Cortex of kidney (tissue), 1 donor: ENCODE measurements around the gene BFSP1.

Source experiments
- DNase-seq: peaks from one replicate; lab custom pipeline; 2025; lab: John Stamatoyannopoulos, UW

BFSP1 gene

DNA sequence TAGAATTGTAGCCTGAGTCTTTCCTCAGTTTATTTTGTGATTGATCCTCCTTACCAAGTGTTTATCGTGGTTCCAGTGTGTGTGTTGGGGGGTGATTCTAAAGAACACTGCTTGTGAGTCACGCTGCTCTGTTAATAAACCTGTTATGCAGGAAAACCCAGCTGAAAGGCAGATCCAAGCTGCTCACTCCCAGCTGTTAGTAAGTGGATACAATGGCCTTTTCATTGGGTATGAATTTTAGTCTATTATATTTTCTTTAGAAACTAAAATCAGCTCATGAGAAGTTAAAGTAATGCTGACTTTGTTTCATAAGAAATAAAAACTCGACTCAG, 26.5 kb upstream of the BFSP1 start:
- no peak for DNase-seq

DNA sequence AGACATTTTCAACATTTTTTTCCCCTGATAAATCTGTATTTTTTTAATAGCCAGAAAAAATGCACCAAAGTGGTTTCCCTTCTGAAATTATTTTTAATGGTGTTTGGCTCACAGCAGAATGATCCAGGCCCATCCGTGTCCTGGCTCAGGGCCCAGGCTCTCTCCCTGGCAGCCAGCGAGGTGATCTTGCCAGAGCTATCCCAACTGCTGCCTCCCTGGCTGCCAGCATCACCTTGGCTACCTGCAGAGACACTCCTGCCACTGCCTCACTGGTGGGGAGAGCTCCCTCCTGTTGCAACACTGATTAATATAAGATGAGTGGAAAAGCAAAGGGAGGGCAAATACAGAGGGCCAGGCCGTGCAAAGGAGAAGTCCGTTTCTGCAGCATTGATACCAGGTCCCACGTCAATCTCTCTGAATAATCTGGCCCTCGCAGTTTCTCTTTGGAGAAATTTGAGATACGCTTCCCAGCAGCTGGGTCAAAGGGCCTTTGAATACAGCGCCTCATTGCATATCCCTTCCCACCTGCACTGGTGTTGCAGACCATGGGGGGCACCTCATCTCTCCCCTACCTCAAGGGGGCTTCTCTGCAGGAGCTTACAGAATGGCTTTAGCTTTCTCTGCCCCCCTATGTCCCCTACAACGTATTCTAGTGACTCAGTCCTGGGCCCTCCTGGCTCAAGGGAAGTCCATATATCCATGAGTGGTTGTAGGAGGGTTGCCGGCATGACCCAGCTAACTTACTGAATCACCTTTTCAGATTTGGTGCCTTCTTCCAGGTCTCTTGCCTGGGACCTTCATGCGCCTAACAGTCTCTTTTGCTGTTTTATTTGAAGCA, 25.9 kb upstream of the BFSP1 start:
- no peak for DNase-seq

DNA sequence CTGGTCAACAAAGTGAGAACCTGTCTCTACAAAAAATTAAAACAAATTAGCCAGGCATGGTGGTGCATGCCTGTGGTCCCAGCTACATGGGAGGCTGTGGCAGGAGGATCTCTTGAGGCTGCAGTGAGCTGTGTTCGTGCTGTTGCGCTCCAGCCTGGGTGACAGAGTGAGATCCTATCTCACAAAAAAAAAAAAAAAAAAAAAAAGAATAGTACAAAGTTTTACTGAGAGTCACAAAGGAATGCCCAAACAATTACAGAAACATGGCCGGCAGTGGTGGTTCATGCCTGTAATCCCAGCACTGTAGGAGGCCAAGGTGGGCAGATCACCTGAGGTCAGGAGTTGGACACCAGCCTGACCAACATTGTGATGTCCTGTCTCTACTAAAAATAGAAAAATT, 23.9 kb upstream of the BFSP1 start:
- DNase-seq, result no peak

DNA sequence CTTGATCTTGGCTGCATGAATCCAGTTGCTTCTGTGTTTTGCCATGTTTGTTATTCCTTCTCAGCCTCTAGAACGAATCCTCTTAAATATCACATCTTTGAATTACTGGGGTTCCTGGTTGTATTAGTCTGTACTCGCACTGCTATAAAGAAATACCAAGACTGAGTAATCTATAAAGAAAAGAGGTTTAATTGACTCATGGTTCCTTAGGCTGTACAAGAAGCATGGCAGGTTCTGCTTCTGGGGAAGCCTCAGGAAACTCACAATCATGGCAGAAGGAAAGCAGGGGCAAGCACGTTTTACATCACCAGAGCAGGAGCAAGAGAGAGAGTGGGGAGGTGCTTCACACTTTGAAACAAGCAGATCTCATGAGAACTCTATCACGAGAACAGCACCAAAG, 18.0 kb upstream of the BFSP1 start:
- no peak for DNase-seq

DNA sequence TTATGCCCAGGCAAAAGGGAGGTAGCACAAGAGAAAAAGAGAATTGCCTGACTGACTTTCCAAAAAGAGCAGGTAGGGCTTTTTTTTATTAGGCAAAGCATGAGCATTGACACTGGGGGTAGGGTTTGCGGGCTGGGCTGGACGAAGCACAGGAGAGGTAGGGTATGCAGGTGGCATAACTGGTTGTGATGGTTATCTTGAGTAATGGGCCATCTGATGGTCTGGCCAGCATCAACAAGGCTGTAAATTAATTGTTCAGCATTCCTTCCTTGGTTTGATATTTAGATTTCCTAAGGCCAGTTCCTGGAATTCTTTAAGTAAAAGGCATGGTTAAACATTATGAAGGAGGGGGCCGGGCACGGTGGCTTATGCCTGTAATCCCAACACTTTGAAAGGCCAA, 13.9 kb upstream of the BFSP1 start:
- DNase-seq, result no peak

DNA sequence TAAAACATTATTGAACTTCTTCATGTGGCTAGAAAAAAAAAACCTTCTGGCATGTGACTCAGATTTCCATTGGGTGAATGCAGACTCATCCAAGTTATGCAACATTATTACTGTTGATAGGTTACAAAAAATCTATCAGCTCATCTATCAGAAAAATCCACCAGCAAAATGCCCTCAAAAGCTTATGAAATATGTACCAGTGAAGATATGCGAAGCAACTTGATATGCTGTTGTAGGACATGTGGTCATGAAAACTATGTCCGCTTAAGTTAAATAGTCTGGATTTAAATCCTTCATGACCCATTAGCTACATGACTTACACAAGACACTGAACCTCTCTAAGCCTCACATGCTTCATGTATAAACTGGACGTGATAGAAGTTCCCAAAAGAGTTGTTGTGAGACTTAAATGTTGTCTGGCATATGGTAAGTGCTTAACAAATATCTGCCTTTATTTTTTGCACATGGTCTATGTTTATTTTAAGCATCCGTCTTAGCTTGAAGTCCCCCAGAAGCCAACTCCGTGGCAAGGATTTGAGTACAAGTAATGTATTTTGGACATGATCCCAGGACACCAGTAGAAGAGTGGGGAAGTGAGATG, 12.5 kb upstream of the BFSP1 start:
- DNase-seq, result no peak

DNA sequence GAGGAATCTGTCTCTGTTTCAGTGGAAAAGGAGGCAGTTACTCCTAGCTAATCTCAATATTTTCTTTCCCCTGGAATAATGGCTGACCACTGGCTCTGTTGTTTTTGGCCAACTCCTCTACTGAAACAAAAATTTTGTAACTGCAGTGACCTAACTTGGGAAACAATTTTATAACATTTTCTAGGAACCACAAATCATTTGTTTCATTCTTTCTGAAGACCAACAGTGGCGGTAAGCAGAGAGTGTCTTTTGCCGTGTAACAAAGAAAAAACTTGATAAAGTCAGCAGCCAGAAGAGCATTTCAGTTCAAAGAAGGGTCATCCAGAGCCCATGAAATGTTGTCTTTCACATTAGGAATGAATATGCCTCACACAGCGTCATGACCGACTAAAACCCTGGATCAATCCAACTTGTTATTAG, 11.8 kb upstream of the BFSP1 start:
- DNase-seq, result no peak

DNA sequence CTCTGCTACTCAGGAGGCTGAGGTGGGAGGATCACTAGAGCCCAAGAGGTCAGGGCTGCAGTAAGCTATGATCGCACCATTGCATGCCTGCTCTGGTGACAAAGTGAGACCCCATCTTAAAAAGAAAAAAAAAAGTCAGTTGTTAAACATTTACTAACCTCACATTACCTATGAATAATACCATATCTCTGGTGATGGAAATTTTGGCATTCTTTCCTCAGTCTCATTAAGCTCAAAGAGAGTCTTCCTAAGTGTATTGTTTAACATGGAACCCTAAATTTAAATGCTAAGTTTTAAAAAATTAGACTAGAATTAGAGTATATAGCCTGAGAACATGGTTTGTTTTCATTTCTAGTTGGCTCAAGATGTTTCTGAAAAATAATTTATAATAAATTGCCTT, 11.3 kb upstream of the BFSP1 start:
- DNase-seq, result no peak

DNA sequence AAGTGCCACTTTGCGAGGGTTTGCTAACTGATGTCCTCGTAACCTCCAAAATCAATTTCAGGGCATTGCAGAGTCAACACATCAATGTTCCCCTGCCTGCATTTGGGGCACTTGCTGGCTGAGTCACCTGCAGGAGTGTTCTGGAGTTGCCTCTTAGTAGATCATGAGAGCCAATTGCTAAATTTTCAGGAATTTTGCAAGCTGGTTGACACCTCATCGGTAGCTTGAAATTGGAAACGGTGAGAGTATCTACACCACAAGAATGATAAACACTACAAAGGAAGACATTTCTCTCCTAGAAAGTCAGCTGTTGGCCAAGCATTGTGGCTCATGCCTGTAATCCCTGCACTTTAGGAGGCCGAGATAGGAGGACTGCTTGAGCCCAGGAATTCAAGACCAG, 10.8 kb upstream of the BFSP1 start:
- DNase-seq, result no peak

DNA sequence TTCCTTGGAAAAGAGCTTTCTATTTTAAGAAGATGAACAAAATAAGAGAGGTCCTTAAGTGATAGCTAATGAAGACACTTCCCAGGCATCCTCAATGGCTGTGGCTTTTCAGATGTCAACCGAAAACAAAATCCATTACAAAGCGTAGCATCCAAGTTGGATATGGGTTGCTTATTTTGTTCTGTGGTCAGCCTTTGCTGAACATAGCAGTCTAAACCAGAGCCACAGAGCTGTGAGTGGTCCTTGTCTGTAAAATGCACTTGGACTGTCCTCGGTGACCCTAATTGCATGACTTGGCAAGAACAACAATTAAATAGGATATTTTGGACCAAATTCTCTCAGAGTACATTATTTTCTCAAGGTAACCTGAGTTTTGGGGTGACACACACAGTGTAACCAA, 10.4 kb upstream of the BFSP1 start:
- DNase-seq, result no peak

DNA sequence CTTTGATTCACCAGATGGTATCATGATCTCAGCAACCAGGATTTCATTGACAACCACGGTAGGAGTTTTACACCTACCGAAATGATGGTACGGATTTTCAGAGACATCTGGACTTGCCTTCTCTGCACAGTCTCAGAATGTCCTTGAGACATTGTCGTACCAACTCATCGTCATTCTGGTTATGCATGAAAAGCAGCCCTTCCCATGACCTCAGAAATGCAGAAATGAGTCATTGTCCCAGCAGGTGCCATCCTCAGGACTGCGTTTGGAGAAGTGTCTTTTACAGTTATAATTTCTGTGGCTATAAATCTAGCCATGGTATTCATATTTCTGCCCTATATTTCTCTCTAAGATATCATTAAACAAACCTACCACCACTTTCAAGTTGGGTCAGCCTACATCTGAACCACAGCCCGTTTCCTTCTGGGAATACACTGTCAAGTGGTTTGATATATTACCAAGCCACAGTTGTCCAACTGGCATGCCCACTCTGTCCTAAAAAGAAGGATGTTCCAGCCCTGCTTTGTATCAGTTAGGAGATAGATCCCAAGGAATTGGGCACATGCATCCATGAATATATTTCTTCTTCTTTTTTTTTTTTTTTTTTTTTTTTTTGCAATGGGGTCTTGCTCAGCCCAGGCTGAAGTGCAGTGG, 7.5 kb upstream of the BFSP1 start:
- no peak for DNase-seq

DNA sequence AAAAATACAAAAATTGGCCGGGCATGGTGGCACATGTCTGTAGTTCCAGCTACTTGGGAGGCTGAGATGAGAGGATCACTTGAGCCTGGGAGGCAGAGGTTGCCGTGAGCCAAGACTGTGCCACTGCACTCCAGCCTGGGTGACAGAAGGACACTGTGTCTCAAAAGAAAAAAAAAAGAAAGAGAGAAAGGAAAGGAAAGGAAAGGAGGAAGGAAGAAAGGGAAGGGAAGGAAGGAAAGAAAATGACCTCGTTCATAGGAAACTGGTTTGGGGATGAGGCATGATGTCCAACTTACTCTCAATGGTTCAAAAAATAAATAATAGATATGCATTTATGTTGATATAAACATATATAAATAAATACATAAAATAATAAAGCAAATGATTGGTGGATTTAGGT, 6.8 kb upstream of the BFSP1 start:
- no peak for DNase-seq

DNA sequence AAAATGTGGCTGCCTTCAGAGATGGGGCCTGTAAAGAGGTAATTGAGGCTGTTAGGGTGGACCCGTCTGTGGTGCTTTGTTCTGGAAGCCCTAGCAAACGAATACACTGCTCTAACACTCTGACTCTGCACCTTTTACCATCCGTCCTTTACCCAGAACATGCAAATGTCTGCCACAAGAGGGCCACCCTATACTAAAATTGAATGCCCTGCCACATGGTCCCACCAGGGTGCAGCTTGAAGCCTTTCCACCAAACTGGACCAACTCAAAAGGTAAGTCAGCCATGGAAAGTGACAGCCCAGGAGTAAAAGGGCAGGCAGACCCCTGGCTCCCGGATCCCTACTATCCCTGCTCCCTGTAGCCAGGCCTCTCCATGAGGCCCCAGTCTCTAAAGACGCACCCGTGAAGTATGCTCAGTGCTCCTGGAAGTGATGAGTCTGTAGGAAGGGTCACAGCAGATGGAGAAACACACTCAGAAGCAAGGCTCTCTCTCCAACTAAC, 5.8 kb upstream of the BFSP1 start:
- no peak for DNase-seq

DNA sequence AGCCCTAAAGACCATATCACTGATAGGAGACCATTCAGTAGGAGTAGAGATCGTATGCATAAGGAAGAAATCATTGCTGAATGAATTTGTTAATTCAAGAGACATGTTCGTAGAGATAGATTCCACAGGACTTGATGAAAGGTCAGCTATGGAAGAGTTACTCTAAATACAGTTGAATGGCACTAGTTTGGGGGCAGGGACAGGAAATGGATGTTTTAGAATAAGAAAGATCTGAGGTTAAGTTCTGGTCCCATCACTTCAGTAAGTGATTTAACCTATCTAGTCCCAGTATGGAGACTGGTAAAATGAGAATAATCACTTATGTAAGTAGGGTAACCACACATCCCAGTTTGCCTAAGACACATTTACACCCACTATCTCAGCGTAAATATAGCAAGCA, 2.9 kb upstream of the BFSP1 start:
- no peak for DNase-seq

DNA sequence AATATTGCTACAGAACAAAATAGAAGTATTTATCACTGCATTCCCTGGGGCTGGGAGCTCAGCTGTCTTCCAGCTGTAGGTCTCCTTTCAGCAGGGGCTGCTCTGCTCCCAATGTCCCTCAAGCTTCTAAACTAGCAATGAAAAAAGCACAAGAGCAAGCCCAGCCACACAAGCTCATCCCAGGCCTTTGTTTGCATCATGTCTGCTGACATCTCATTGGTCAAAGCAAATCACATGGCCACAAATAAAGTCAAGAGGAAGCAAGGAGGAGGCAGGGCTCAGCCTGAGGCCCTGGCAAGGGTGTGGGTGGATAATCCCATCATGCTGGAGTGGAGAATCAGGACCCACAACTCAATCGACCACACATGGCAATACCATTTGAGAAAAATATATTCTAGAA, 2.2 kb upstream of the BFSP1 start:
- no peak for DNase-seq

DNA sequence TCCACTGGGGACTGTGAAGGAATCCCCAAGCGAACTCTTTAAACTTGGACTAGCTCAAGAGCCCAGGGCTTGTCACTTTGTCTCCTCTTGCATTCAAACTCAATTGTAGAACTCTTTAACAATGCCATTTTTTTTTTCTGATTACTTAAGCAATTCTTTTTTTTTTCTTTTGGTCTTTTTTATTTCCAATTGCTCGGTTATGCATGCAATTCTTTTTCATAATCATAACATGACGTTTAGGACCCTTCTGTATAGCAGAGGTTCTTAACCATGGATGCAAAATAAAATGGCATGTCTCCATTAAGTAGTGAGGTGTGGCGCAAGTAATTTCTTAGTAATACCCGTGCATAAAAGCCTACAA, 466 bp upstream of the BFSP1 start:
- no peak for DNase-seq

DNA sequence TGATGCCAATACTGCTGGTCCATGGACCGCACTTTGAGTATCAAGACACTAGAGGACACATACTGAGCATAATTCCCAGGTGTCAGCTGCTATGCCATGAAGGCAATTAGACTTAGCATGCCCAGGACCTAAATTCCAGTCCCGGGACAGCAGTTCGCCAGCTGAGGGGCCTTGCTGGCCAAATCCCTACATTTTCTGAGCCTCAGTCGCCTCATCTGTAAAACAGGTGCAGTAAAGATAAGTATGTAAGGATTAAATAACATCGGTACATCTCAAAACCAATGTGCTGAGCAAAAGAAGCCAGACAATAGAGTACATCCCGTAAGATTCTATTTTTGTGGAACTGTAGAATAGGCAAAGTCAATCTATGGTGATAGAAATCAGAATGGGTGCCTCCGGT, 1.0 kb downstream of the BFSP1 start:
- DNase-seq, result no peak

DNA sequence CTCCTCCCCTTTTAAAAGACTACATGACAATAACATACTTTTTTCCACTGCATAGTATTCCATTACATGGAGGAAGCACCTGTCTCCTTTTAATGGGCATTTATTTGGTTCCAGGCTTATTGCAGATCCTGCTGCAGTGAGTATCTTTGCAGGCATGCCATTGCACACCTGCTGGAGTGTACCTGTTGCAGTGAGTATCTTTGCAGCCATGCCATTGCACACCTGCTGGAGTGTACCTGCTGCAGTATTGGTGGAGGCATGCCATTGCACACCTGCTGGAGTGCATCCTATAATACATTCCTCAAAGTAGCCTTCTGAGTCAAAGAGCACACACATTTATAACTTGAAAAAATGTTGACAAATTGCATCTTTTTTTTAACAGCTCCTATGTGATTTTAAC, 1.6 kb downstream of the BFSP1 start:
- no peak for DNase-seq

DNA sequence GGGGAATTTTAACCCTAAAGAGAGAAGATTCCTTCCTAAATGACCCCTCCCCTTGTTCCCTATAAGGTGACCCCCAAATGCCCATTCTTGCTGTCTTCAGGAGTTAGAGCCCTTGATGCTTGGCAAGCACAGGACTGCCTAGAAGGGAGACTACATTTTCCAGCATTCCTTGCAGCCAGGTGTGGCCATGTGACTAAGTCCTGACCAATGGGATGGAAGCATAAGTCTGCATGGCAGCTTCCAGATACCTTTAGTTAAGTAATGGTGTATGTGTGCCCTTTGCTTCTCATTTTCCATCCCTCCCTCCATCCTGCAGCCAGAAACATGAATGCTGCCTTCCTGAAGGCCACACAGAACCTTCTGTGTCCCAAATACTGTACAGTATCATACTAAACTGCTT, 5.5 kb downstream of the BFSP1 start:
- no peak for DNase-seq

DNA sequence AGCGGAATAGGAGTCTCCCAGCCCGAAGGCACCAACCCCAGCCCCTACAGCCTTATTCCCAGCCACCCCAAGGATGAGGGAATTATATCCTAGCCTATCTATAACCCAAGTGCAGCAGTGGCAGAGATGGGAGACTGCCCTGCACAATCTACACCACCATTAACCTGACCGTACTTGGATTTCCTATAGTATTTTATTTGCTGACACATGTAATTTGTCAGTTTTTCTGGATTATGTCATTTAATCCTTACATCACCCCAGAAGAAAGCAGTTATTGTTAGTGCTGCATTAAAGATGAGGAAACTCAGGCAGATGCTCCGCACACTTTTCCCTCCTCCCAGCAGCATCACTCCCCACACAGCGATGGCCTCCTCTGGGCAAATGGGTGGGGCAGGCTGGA, 6.0 kb downstream of the BFSP1 start:
- no peak for DNase-seq

DNA sequence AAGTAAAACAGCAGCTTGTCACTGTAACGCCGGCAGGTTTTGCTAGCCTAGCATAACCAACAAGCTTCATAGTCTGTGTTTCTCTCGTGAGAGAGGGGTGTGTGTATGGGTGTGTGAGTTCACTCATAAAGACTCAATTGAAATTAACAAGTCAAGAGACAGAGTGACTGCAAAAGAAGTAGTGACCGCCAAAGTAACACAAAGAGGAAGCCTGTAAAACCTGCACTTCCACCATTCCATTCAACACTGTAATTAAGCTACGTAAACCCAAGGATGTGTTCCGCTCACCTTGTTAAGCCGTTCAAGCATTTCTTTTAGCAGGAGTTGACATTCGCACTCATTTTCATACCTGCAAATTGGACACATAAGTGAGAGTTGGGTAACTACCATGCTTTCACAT, 6.6 kb downstream of the BFSP1 start:
- no peak for DNase-seq

DNA sequence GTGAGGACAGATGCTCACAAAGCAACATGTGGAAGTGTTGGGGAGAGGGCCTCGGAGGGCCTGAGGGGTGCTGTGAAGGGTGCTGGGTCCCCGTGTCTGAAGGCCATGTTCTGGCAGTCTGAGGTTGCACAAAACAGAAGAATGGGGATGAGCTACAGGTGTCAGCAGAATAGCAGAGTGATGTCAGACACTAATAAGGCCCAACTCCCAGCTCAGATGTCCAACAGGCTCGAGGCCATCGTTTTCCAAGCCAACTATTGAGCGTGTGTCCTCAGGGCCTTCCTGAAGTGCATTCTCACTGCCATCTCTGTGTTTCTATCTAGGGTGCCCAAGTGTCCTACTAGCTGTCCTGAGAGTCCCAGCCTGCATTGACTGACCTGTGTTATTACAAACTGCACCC, 7.9 kb downstream of the BFSP1 start:
- DNase-seq, result no peak

DNA sequence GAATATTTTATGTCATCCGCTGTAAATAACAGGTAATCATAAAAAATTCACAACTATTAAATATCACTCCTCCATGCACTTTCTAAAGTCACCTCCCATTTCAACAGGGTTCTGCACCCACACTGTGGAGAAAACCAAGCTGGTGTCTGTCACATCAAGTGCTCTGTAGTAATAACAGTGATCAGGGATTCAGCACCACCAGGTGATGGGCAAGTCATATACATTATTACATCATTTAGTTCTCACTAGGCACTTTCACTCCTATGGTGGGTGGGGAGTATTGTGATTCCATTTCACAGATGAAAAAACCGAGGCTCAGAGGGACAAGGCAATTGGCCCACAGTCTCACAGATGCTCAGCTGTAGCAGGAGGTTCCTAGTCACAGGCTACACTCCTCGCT, 8.7 kb downstream of the BFSP1 start:
- DNase-seq, result no peak

DNA sequence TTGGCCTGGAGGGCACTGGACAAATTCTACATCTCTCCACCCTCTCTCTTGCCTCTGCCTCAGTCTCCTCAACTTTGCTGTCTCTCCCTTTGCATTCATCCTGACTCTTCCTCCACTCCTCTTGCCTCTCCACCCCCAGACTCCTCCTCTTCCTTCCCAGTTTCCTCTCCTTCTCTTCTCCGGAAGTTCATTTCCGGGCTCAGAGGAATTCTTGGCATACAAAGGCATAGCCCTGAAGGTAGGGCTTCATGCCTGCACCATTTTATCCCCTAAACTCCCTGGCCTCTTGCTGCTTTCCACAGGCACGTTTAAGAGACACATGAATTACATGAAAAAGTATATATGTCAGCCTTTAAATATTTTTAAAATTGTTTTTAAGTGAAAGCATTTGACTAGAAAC, 10.6 kb downstream of the BFSP1 start:
- DNase-seq, result no peak
